Mammary epithelial cell (primary cell): ENCODE data around the gene NXN.

Source experiments
- EZH2 ChIP-seq: IDR thresholded peaks from 2 replicates; pipeline ENCODE4 v1.6.1; 2012; ENCODE audit warnings: low read length, inconsistent platforms, borderline replicate concordance
- TF ChIP-seq, protein P1 (sequence below), 2 donors: IDR thresholded peaks in 1 of 2; conservative IDR thresholded peaks in 1 of 2; 2 replicates each; pipeline ENCODE4 v1.5.1; 2011 to 2012; ENCODE audit warnings: inconsistent platforms in 2 of 2, low read length in 2 of 2, mild to moderate bottlenecking in 2 of 2, control low read depth in 1 of 2, low read depth in 1 of 2; ENCODE audit not compliant: insufficient read depth in 1 of 2; ENCODE audit errors: extremely low read depth in 1 of 2

DNA sequence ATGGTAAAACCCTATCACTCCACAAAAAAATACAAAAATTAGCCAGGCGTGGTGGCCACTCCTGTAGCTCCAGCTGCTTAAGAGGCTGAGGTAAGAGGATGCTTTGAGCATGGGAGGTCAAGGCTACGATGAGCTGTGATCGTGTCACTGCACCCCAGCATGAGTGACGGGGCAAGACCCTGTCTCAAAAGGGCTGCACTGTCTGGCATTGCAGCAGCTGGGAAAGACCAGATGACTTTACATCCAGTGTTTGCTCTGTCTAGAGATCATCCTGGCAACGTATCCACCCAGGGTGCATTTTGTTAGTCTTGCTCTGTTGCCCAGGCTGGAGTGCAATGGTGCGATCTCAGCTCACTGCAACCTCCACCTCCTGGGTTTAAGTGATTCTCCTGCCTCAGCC is 145.4 kb downstream of the NXN start:
- TF ChIP-seq, protein P1, sequence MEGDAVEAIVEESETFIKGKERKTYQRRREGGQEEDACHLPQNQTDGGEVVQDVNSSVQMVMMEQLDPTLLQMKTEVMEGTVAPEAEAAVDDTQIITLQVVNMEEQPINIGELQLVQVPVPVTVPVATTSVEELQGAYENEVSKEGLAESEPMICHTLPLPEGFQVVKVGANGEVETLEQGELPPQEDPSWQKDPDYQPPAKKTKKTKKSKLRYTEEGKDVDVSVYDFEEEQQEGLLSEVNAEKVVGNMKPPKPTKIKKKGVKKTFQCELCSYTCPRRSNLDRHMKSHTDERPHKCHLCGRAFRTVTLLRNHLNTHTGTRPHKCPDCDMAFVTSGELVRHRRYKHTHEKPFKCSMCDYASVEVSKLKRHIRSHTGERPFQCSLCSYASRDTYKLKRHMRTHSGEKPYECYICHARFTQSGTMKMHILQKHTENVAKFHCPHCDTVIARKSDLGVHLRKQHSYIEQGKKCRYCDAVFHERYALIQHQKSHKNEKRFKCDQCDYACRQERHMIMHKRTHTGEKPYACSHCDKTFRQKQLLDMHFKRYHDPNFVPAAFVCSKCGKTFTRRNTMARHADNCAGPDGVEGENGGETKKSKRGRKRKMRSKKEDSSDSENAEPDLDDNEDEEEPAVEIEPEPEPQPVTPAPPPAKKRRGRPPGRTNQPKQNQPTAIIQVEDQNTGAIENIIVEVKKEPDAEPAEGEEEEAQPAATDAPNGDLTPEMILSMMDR (conservative IDR thresholded peaks at IDR 0.05 in 1 of 2, IDR thresholded peaks at IDR 0.05 in 1 of 2; ENCODE audit: extremely low read depth in 1 of 2, insufficient read depth in 1 of 2, low read depth in 1 of 2, low read length in 2 of 2): no peak
- TF ChIP-seq EZH2: no peak
